Activated B cell treated with CpG ODN at 0.5 μM for 24 hours (primary cell): ENCODE data around the gene HPSE. TPM values are rescaled to one million over a fixed set of nuclear protein-coding genes. Genes with fewer than 3 reads are reported as not detected.

Experiments used
- ATAC-seq: fragments of 200-7000 bp; cut with Tn5 transposase; one replicate; pipeline ENCODE4 v1.10.0; 2021; ENCODE audit warnings: low read depth, mild to moderate bottlenecking, moderate library complexity
- CTCF ChIA-PET: fragments of 350-600 bp; sonication (Branson Sonifier 250); formaldehyde crosslinking; loops from one replicate; lab custom pipeline; 2021; ENCODE audit warnings: antibody characterized with exemption; lab: Charles Lee
- POLR2A ChIA-PET: fragments of 350-600 bp; sonication (Branson Sonifier 250); formaldehyde crosslinking; loops from one replicate; lab custom pipeline; 2021; ENCODE audit warnings: antibody characterized with exemption; lab: Charles Lee
- DNase-seq: peaks from one replicate; pipeline ENCODE4 v3.0.0; 2022
- H3K27ac Mint-ChIP-seq: one replicate; pipeline ENCODE4 v1.8.0; 2020; ENCODE audit warnings: mixed read lengths
- H3K27me3 Mint-ChIP-seq: one replicate; pipeline ENCODE4 v1.8.0; 2021; ENCODE audit warnings: mixed read lengths
- H3K36me3 Mint-ChIP-seq: one replicate; pipeline ENCODE4 v1.8.0; 2021; ENCODE audit warnings: low read depth, mixed read lengths
- H3K4me1 Mint-ChIP-seq: one replicate; pipeline ENCODE4 v1.8.0; 2021; ENCODE audit warnings: mixed read lengths
- H3K4me3 Mint-ChIP-seq: one replicate; pipeline ENCODE4 v1.8.0; 2020; ENCODE audit warnings: mild to moderate bottlenecking, mixed read lengths
- H3K9me3 Mint-ChIP-seq: one replicate; pipeline ENCODE4 v1.8.0; 2020; ENCODE audit warnings: mixed read lengths
- CTCF ChIP-seq: fragments of 200-600 bp; IDR thresholded peaks from one replicate; pipeline ENCODE4 v1.8.0; 2022; ENCODE audit warnings: antibody characterized with exemption, mild to moderate bottlenecking
- intact Hi-C: fragments of 100-400 bp; cut with micrococcal nuclease; formaldehyde crosslinking; loops from one replicate; pipeline ENCODE4 v1.15.1; 2024
- total RNA-seq: library from RNA; stranded (reverse); gene quantifications from 2 replicates; pipeline ENCODE4 v1.2.3, GENCODE V29; 2022

The HPSE gene
- total RNA-seq, 1 donor from 2014 or later = 1.5 TPM

GRCh38 chr4:83316459-83317165 lies 18.0 kb downstream of the HPSE start:
- Mint-ChIP-seq H3K27ac (no peak overlapping the region), H3K27me3 (no peaks in the 10 kb centered on the region), H3K9me3 (no peaks in the 10 kb centered on the region), H3K4me3 (no peak overlapping the region), H3K4me1 (no peaks in the 10 kb centered on the region), H3K36me3 (peaks cover 19% of the 10 kb centered on the region)
- intact Hi-C loops = no loop called here
- no peak for TF ChIP-seq CTCF
- ChIA-PET POLR2A (interaction anchor here (0.6 kb wide), 1 partner anchor 99 kb away, joined by 3 read pairs; no protein-coding TSS in a partner anchor), CTCF (no interaction called here)
- ATAC-seq (no peak), DNase-seq (no peak)

- Mint-ChIP-seq H3K27me3 (no peaks in the 10 kb centered on the region), H3K36me3 (peaks cover 17% of the 10 kb centered on the region), H3K9me3 (no peaks in the 10 kb centered on the region), H3K4me1 (no peaks in the 10 kb centered on the region), H3K27ac (no peak overlapping the region), H3K4me3 (no peak overlapping the region)
- no peak for TF ChIP-seq CTCF
- CTCF ChIA-PET = no interaction called here
- POLR2A ChIA-PET = no interaction called here
- ATAC-seq = no peak
- intact Hi-C loops = no loop called here
- no peak for DNase-seq
Observed at GRCh38 chr4:83315341-83315870, 19.2 kb downstream of the HPSE start.

GRCh38 chr4:83308672-83309071 lies 26.0 kb downstream of the HPSE start:
- ATAC-seq = no peak
- no peak for TF ChIP-seq CTCF
- Mint-ChIP-seq H3K4me1 (no peaks in the 10 kb centered on the region), H3K36me3 (peaks cover 1% of the 10 kb centered on the region), H3K27ac (no peak overlapping the region), H3K9me3 (no peaks in the 10 kb centered on the region), H3K27me3 (no peaks in the 10 kb centered on the region), H3K4me3 (no peak overlapping the region)
- ChIA-PET POLR2A (no interaction called here), CTCF (no interaction called here)
- no peak for DNase-seq
- intact Hi-C loops = no loop called here

DNA sequence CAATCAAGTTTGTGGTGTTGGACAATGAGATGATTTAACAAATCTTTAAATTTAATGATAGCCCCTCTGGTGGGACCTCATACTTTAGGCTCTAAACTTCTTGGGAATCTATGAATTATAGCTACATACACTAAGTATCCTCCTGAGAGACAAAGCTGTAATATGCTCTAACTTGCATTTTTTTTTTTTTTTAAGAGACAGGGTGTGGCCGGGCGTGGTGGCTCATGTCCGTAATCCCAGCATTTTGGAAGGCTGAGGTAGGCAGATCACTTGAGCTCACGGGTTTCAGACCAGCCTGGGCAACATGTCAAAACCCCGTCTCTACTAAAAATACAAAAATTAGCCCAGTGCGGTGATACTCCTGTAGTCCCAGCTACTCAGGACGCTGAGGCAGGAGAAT lies 26.7 kb downstream of the HPSE start:
- ATAC-seq (no peak), DNase-seq (no peak)
- ChIA-PET POLR2A (no interaction called here), CTCF (no interaction called here)
- intact Hi-C loops = no loop called here
- TF ChIP-seq CTCF = no peak
- no peaks in the 10 kb centered on the region for H3K4me1 Mint-ChIP-seq
- no peak overlapping the region for H3K4me3 Mint-ChIP-seq
- no peaks in the 10 kb centered on the region for H3K9me3 Mint-ChIP-seq
- H3K27ac Mint-ChIP-seq = no peak overlapping the region
- H3K36me3 Mint-ChIP-seq = peaks cover 1% of the 10 kb centered on the region
- H3K27me3 Mint-ChIP-seq = no peaks in the 10 kb centered on the region

- POLR2A ChIA-PET = no interaction called here
- Mint-ChIP-seq H3K27me3 (no peaks in the 10 kb centered on the region), H3K27ac (no peak overlapping the region), H3K36me3 (no peaks in the 10 kb centered on the region), H3K9me3 (no peaks in the 10 kb centered on the region), H3K4me1 (no peaks in the 10 kb centered on the region), H3K4me3 (no peak overlapping the region)
- no peak for DNase-seq
- no peak for ATAC-seq
- intact Hi-C loops = no loop called here
- no peak for TF ChIP-seq CTCF
- CTCF ChIA-PET = no interaction called here
Observed at GRCh38 chr4:83305187-83305586, 29.5 kb downstream of the HPSE start.
